HepG2 (cell line): ENCODE results near the gene KCNJ14. TPM values are rescaled to one million over a fixed set of nuclear protein-coding genes. Genes with fewer than 3 reads are reported as not detected.

Experiments used
- ATAC-seq: fragments of 200-7000 bp; cut with Tn5 transposase; 3 replicates; pipeline ENCODE4 v1.9.1; 2020; ENCODE audit warnings: mild to moderate bottlenecking, moderate library complexity
- BruUV-seq: library from RNA; stranded (reverse); fragments of 400-500 nt; replicated peaks from 2 replicates; lab custom pipeline; 2021; lab: Mats Ljungman, UMichigan
- CTCF ChIA-PET: fragments of 300-600 bp; formaldehyde crosslinking; extraction: SDS; loops from one replicate; lab custom pipeline; 2021; ENCODE audit warnings: low total read pairs, inconsistent platforms, low intra/inter-chr PET ratio; lab: Yijun Ruan, JAX
- POLR2A ChIA-PET: fragments of 350-600 bp; sonication (Branson Sonifier 250); formaldehyde crosslinking; loops from one replicate; lab custom pipeline; 2020; ENCODE audit warnings: antibody characterized with exemption, inconsistent platforms; lab: Yijun Ruan, JAX
- DNase-seq: peaks from one replicate; pipeline ENCODE4 v3.0.0-alpha.2; 2015; ENCODE audit warnings: low spot score
- FAIRE-seq: peaks from 3 replicates; lab custom pipeline; 2011; peaks lifted over from hg19 to GRCh38; lab: Jason Lieb, UNC
- H2AFZ ChIP-seq: one replicate; pipeline ENCODE4 v1.6.1; 2011; ENCODE audit warnings: low read length, inconsistent platforms
- H3K27ac ChIP-seq: fragments of 300-600 bp; 3 replicates; pipeline ENCODE4 v1.8.0; 2011; ENCODE audit warnings: mixed run types, mild to moderate bottlenecking, mixed read lengths, low read length, inconsistent platforms; ENCODE audit not compliant: insufficient read depth; ENCODE audit errors: extremely low read length
- H3K27me3 ChIP-seq, 2 experiments: fragments of 200-600 bp in 1 of 2; 2 replicates in 1 of 2; 3 replicates in 1 of 2; pipeline versions ENCODE4 v1.6.0 to v1.8.0; 2011; ENCODE audit warnings: low read length in 2 of 2, mild to moderate bottlenecking in 2 of 2, moderate library complexity in 2 of 2, inconsistent platforms in 1 of 2; ENCODE audit not compliant: insufficient read depth in 2 of 2, control insufficient read depth in 1 of 2
- H3K36me3 ChIP-seq, 2 experiments: fragments of 200-600 bp in 1 of 2; replicated peaks in 1 of 2; 2 replicates in 1 of 2; 3 replicates in 1 of 2; pipeline versions ENCODE4 v1.5.1 to v1.8.0; 2011; ENCODE audit warnings: low read length in 2 of 2, inconsistent platforms in 1 of 2; ENCODE audit not compliant: insufficient read depth in 2 of 2, control insufficient read depth in 1 of 2
- H3K4me1 ChIP-seq: 2 replicates; pipeline ENCODE4 v1.5.1; 2012; ENCODE audit warnings: low read length, inconsistent platforms; ENCODE audit not compliant: insufficient read depth
- H3K4me2 ChIP-seq: 2 replicates; pipeline ENCODE4 v1.6.0; 2011; ENCODE audit warnings: low read depth, low read length, inconsistent platforms
- H3K4me3 ChIP-seq, 3 experiments: fragments of 200-600 bp in 1 of 3; sonication (generic), shearing (Covaris generic) in 1 of 3; replicated peaks in 1 of 3; 2 replicates each; pipeline ENCODE4 v1.5.1; 2011 to 2016; ENCODE audit warnings: low read length in 3 of 3, inconsistent platforms in 2 of 3, low read depth in 2 of 3, mild to moderate bottlenecking in 2 of 3, control low read depth in 1 of 3, mixed read lengths in 1 of 3; ENCODE audit not compliant: insufficient read depth in 1 of 3
- H3K79me2 ChIP-seq: one replicate; pipeline ENCODE4 v1.6.1; 2011; ENCODE audit warnings: low read length, inconsistent platforms; ENCODE audit not compliant: insufficient read depth
- H3K9ac ChIP-seq: 2 replicates; pipeline ENCODE4 v1.6.0; 2011; ENCODE audit warnings: mild to moderate bottlenecking, low read depth, low read length, inconsistent platforms; ENCODE audit not compliant: insufficient read depth
- H3K9me3 ChIP-seq: 2 replicates; pipeline ENCODE4 v1.5.1; 2012; ENCODE audit warnings: mild to moderate bottlenecking, low read length
- H4K20me1 ChIP-seq: 2 replicates; pipeline ENCODE4 v1.6.0; 2011; ENCODE audit warnings: inconsistent platforms, mild to moderate bottlenecking, low read length, moderate library complexity; ENCODE audit not compliant: insufficient read depth
- CEBPB ChIP-seq: IDR thresholded peaks from 2 replicates; pipeline ENCODE4 v1.6.1; 2011; ENCODE audit warnings: low read depth, low read length, improper control_type of control experiment, borderline replicate concordance
- ELF4 ChIP-seq: sonication (generic); formaldehyde crosslinking; IDR thresholded peaks from 2 replicates; pipeline ENCODE4 v1.5.0; 2020; ENCODE audit warnings: missing genetic modification reagents, mild to moderate bottlenecking, moderate library complexity, borderline replicate concordance
- NR1H2 ChIP-seq: sonication (generic); formaldehyde crosslinking; IDR thresholded peaks from 2 replicates; pipeline ENCODE4 v1.8.1; 2022; ENCODE audit warnings: low read depth, missing genetic modification reagents, borderline replicate concordance
- TSC22D2 ChIP-seq: sonication (generic); formaldehyde crosslinking; IDR thresholded peaks from 2 replicates; pipeline ENCODE4 v1.5.1; 2020; ENCODE audit warnings: missing genetic modification reagents, mild to moderate bottlenecking, borderline replicate concordance
- ZNF235 ChIP-seq: sonication (generic); formaldehyde crosslinking; IDR thresholded peaks from 2 replicates; pipeline ENCODE4 v1.8.1; 2023; ENCODE audit warnings: mild to moderate bottlenecking, missing genetic modification reagents, borderline replicate concordance
- ZNF331 ChIP-seq: sonication (generic); formaldehyde crosslinking; IDR thresholded peaks from 2 replicates; pipeline ENCODE4 v1.4.0; 2020; ENCODE audit warnings: missing genetic modification reagents
- ZNF567 ChIP-seq: sonication (generic); formaldehyde crosslinking; IDR thresholded peaks from 2 replicates; pipeline ENCODE4 v1.8.1; 2023; ENCODE audit warnings: mild to moderate bottlenecking, missing genetic modification reagents, borderline replicate concordance
- ZNF850 ChIP-seq: sonication (generic); formaldehyde crosslinking; conservative IDR thresholded peaks from 2 replicates; pipeline ENCODE4 v1.9.0; 2021; ENCODE audit warnings: mild to moderate bottlenecking, missing genetic modification reagents
- WGBS: methylation state at CpG from one replicate; pipeline ENCODE4 v1.1.6; 2017; ENCODE audit warnings: low lambda C conversion rate; 5-methylcytosine and 5-hydroxymethylcytosine counted together
- in situ Hi-C: cut with HindIII; loops from 2 replicates; pipeline ENCODE4 v1.10.0; 2017; ENCODE audit warnings: low pct_unique_long_range_greater_than_20kb; ENCODE audit not compliant: extremely low pct_ligation_motif_present
- intact Hi-C: fragments of 100-400 bp; cut with micrococcal nuclease; formaldehyde crosslinking; loops from one replicate; pipeline ENCODE4 v1.10.0; 2022; ENCODE audit not compliant: unreplicated experiment
- polyA plus RNA-seq, 8 experiments: library from polyadenylated mRNA; depleted of rRNA in 3 of 8; stranded (reverse) in 7 of 8; unstranded in 1 of 8; fragments of >200 nt; fragmentation: Illumina TruSeq in 4 of 8; extraction: Trizol in 4 of 8; gene quantifications; 2 replicates each; pipeline versions ENCODE4 v1.2.1 to v1.2.3, GENCODE V29; 2011 to 2016; ENCODE audit warnings: low read depth in 4 of 8, missing spikeins in 1 of 8, mixed read lengths in 1 of 8; ENCODE audit not compliant: insufficient read depth in 1 of 8
- total RNA-seq, 5 experiments: library from RNA; depleted of rRNA; stranded (reverse); fragments of >200 nt; fragmentation: Illumina TruSeq; extraction: Trizol; gene quantifications; 2 replicates each; pipeline ENCODE4 v1.2.3, GENCODE V29; 2016; ENCODE audit warnings: low read depth in 1 of 5
- TF ChIP-seq, protein P1 (sequence below): sonication (generic); formaldehyde crosslinking; IDR thresholded peaks from 2 replicates; pipeline ENCODE4 v1.4.0; 2020; ENCODE audit warnings: missing genetic modification reagents, low read depth, mild to moderate bottlenecking, borderline replicate concordance
- TF ChIP-seq, protein P2 (sequence below): IDR thresholded peaks from 2 replicates; pipeline ENCODE4 v1.6.1; 2018; ENCODE audit warnings: missing genetic modification reagents
- TF ChIP-seq, protein P3 (sequence below): sonication (generic); formaldehyde crosslinking; IDR thresholded peaks from 2 replicates; pipeline ENCODE4 v1.5.0; 2020; ENCODE audit warnings: missing genetic modification reagents

Gene KCNJ14
- total and polyA plus RNA-seq, 2 of the 13 experiments (the other 11 are each of a cell fraction or from before 2014, with no cell fraction given): 0.20 to 0.51 TPM

DNA sequence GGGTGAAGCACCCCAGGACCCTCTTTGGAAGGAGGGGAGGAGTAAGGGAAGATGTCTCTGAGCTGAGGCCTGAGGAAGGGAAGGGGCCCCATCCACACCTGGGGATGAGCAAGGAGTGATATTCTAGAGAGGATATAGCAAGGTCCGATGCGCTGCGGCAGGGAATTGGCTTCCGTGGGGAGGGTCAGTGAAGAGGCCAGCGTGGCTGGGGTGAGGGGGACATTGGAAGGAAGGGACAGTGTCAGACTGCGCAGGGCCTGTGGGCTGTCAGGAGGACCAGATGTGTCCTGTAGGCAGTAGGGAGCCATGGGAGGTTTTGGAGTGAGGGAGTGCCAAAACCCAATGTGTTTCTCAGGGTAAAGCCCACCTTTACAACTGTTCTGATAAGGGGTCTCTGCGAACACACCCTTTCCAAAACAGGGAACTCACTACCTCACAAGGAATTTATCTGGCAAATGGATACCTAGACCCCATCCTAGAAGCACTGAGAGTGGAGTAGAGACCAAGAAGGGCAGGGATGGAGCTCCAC, 52.6 kb downstream of the KCNJ14 start:
- in situ Hi-C loops (no loop called here), intact Hi-C loops (no loop called here)
- H3K9ac ChIP-seq: no peak overlapping the region
- BruUV-seq: no TSS peak
- H3K9me3 ChIP-seq: no peaks in the 10 kb centered on the region
- 64% methylated on average over 7 of the region's 7 CpGs for WGBS
- peaks cover 15% of the 10 kb centered on the region; the same call in 1 of the 2 replicates for H3K4me1 ChIP-seq
- ATAC-seq (no peak), DNase-seq (no peak)
- no peaks in the 10 kb centered on the region for H3K79me2 ChIP-seq
- H4K20me1 ChIP-seq: no peaks in the 10 kb centered on the region
- H3K4me3 ChIP-seq: no peak overlapping the region
- H3K36me3 ChIP-seq: no peaks in the 10 kb centered on the region
- no peak for TF ChIP-seq ZNF331
- TF ChIP-seq, all 625 proteins: peak for 0
- no peak overlapping the region for H3K27ac ChIP-seq
- ChIA-PET CTCF (interaction anchor here (3.3 kb wide), 1 partner anchor 76 kb away, joined by 61 read pairs; no protein-coding TSS in a partner anchor), POLR2A (no interaction called here)
- H3K27me3 ChIP-seq: peaks cover 7 to 39% of the 10 kb centered on the region in 2 experiments; a peak in 4 of 5 replicates
- FAIRE-seq: no peak
- no peak overlapping the region for H3K4me2 ChIP-seq
- H2AFZ ChIP-seq: no peak overlapping the region

DNA sequence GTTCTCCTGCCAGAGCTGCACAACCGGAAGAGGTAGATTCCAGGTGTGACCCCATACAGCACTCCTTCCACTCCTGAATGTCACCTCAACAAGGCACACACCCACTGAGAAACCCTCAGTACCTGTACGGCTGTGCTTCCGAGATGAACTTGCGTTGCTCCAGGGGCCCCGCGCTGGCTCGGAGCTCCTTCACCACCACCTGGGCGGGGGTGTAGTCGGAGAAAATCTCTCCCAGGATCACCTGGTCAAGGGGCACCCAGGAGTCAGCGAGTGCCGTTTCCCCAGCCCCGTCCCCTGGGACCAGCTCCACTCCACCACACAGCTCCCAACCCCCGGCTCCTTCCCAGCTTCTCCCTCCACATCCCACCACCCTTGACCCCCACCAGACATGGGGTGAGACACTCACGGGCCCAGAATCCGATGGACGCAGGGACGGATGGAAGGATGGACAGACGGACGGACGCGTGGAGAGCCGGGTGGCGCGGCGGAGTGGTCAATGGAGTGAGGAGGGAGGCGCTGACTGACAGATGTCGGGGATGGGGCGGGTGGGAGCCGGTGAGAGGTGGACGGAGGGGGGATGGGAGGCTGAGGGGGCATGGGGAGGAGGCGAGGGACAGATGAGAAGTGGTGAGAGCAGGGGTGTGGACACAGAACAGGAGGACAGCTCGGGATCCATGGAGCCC, 53.5 kb downstream of the KCNJ14 start:
- Histone ChIP-seq H3K79me2 (no peaks in the 10 kb centered on the region), H3K9me3 (no peaks in the 10 kb centered on the region), H3K9ac (no peak overlapping the region), H4K20me1 (no peaks in the 10 kb centered on the region), H3K36me3 (no peaks in the 10 kb centered on the region), H3K4me3 (no peak overlapping the region), H3K27me3 (peaks cover 7 to 39% of the 10 kb centered on the region in 2 experiments; a peak in 4 of 5 replicates), H3K4me2 (no peak overlapping the region), H3K4me1 (peaks cover 21% of the 10 kb centered on the region), H3K27ac (no peak overlapping the region), H2AFZ (no peak overlapping the region)
- ChIA-PET CTCF (interaction anchor here (3.3 kb wide), 1 partner anchor 75 kb away, joined by 61 read pairs; no protein-coding TSS in a partner anchor), POLR2A (interaction anchor here (0.6 kb wide), 1 partner anchor 54 kb away, joined by 3 read pairs; no protein-coding TSS in a partner anchor)
- no peak for DNase-seq
- BruUV-seq: no TSS peak
- WGBS: 36% methylated on average over 27 of the region's 32 CpGs
- in situ Hi-C loops: no loop called here
- no peak for FAIRE-seq
- intact Hi-C loops: no loop called here
- no peak for ATAC-seq
- TF ChIP-seq ZNF567 (CRISPR knock-in tag): no peak
- no peak for TF ChIP-seq ZNF850 (CRISPR knock-in tag)
- TF ChIP-seq TSC22D2 (CRISPR knock-in tag): no peak
- TF ChIP-seq CEBPB: no peak
- TF ChIP-seq ELF4 (CRISPR knock-in tag): no peak
- TF ChIP-seq, protein P1, sequence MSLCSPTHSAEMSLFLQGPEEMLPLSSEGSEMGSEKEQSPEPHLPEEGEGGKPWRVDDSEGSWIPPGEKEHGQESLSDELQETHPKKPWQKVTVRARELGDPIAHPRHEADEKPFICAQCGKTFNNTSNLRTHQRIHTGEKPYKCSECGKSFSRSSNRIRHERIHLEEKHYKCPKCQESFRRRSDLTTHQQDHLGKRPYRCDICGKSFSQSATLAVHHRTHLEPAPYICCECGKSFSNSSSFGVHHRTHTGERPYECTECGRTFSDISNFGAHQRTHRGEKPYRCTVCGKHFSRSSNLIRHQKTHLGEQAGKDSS (CRISPR knock-in tag): no peak
- no peak for TF ChIP-seq ZNF235 (CRISPR knock-in tag)
- TF ChIP-seq, protein P2, sequence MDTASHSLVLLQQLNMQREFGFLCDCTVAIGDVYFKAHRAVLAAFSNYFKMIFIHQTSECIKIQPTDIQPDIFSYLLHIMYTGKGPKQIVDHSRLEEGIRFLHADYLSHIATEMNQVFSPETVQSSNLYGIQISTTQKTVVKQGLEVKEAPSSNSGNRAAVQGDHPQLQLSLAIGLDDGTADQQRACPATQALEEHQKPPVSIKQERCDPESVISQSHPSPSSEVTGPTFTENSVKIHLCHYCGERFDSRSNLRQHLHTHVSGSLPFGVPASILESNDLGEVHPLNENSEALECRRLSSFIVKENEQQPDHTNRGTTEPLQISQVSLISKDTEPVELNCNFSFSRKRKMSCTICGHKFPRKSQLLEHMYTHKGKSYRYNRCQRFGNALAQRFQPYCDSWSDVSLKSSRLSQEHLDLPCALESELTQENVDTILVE (CRISPR knock-in tag): no peak
- TF ChIP-seq, protein P3, sequence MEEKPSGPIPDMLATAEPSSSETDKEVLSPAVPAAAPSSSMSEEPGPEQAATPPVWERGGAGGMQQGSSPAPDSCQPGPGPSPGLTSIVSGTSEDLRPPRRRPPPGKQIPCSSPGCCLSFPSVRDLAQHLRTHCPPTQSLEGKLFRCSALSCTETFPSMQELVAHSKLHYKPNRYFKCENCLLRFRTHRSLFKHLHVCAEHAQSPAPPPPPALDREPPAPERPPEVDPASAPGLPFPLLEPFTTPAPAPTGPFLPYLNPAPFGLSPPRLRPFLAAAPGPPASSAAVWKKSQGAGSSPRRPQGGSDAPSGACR (CRISPR knock-in tag): no peak
- no peak for TF ChIP-seq NR1H2 (CRISPR knock-in tag)
